HG03159 (cell line): ENCODE measurements around the gene SLC49A3.
"Not testable (repeated sequence)": the region's sequence is repeated elsewhere in the genome, so short reads cannot be mapped to it uniquely, and the experiment has no call there.

Source experiments
- ATAC-seq: cut with Tn5 transposase; IDR thresholded peaks from one replicate; pipeline ENCODE4 v1.9.1; 2021; ENCODE audit warnings: mild to moderate bottlenecking, moderate library complexity; ENCODE audit not compliant: unreplicated experiment

The SLC49A3 gene

DNA sequence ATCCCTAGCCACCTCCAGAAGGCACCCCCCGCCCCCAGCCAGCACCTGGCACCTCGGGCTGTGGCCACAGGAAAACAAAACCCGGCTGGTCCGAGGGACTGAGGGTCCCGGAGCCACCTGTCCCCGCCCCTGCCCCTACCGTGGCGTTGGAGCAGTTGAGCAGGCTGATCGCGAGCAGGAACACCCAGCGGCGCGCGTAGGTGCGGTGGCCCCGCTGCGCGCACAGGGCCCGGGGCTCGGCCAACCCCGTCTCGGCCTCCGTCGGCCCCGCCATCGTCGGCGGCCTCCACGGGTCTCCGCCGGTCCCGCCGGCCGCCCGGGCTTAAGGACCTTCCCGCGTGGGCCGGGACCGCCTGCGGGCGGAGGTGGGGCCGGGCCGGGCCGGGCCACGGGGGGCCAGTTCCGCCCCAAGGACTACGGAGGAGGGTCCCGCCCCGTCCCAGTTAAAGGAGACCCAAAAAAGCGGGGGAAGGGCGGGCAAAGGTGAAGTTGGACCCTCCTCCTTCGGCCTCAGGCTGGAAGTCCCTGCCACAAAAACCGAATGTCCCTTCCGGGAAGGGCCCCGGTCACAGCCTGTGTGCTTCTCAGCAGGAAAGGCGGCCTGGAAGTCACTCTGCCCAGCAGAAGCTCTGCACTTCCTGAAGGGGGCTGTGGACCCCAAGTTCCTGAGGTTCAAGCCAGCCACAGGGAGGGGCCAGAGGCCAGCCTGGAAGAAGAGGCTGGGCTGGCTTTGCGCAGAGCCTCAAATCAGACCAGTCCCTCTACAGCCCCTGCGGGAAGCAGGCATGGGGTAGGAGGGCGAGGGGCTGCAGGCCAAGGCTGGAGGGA lies at the start of gene SLC49A3:
TSS of gene SLC49A3 (minus strand) at position 298 of the 828 bp plus-strand sequence. CDS start at position 274, 24 bp downstream.
- peak; percentile 44 for ATAC-seq

DNA sequence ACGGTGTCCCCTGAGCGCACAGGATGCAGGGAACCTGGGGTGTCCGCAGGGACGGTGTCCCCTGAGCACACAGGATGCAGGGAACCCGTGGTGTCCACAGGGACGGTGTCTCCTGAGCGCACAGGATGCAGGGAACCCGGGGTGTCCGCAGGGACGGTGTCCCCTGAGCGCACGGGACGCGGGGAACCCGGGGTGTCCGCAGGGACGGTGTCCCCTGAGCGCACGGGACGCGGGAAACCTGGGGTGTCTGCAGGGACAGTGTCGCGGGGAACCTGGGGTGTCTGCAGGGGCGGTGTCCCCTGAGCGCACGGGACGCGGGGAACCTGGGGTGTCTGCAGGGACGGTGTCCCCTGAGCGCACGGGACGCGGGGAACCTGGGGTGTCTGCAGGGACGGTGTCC lies 47.6 kb upstream of the SLC49A3 start:
- not testable (repeated sequence) for ATAC-seq

- ATAC-seq = no peak
Measured at GRCh38 chr4:735583-735982, 46.6 kb upstream of the SLC49A3 start.

GRCh38 chr4:734951-735350 lies 46.0 kb upstream of the SLC49A3 start:
- no peak for ATAC-seq

- no peak for ATAC-seq
Measured at GRCh38 chr4:734075-734474, 45.1 kb upstream of the SLC49A3 start.

DNA sequence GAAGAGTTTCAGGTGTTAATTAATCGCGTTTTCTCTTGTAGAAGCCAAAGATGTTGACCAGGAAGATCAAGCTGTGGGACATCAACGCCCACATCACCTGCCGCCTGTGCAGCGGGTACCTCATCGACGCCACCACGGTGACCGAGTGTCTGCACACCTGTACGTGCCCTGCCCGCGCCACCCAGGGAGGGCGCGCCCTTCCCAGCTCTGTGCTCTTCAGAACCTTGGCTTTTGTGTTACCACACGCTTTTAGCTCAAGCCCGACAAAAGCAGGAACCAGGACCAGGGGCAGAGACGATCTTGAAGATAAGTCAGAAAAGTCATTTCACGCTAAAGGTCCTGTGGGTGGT lies 44.7 kb upstream of the SLC49A3 start:
- ATAC-seq = no peak

- no peak for ATAC-seq
Measured at GRCh38 chr4:732911-733630, 44.1 kb upstream of the SLC49A3 start.

DNA sequence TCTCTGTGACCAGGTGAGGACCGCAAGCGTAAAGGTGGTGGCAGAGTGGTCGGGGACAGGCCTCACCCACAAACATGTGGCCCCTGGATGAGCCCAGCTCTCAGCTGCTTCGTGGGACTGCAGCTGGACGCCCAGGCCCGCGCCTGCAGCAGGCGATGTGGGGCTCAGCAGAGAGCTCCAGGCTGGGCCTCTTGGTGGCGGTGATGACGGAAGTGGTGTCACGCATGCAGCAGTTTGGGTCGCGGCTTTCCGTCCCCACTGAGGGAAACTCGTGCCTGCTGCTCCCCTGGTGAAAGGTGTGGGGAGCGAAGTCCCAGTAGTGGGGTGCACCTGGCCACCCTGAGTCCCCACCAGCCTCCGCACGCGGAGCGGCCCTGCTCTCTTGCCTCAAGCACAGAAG lies 43.5 kb upstream of the SLC49A3 start:
- ATAC-seq = no peak

- ATAC-seq = not testable (repeated sequence)
Measured at GRCh38 chr4:731954-732353, 43.0 kb upstream of the SLC49A3 start.

GRCh38 chr4:730946-731904 lies 42.3 kb upstream of the SLC49A3 start:
- ATAC-seq = not testable (repeated sequence)

GRCh38 chr4:730511-730910 lies 41.6 kb upstream of the SLC49A3 start:
- ATAC-seq = no peak

DNA sequence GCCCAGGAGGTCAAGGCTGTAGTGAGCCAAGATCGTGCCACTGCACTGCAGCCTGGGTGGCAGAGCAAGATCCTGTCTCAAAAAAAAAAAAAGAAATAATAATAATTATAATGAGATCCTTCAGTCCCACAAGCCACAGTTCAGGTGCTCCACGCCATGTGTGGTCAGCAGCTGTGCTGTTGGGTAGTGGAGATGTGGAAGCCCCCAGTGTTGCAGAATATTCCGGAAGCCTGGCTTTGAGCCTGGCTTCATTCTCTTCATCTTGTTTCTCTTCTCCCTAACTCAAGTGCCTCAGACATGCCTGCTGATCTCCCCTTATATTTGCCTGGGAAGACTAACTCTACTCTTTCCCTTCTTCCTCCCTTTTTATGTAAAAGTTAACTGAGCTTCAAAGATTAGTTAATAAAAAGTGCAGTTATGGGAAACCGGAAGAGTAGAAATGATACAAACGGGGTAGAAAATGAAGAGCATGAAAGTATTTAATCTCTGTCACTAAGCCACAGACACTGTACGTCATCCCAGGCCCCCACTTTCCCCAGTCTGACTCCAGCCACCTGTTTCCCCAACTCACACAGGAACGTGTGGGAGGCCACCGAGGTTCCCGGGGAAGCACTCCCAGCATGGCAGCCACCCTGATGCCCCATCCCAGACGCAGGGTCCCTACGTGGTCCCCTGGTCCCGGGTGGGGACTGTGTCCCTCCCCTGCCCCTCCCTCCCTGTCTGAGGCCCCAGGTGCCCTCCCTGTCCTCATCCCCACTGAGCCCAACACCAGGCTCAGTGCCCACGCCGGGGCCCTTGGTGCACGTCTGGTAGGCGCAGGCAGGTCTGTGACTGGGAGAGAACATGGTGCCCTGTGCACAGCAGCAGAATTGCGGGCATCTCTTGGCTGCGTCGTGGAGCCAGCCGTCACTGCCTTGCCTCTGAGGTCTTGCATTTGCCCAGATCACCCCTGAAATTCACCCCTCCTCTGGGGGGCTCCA lies 40.7 kb upstream of the SLC49A3 start:
- ATAC-seq = no peak

DNA sequence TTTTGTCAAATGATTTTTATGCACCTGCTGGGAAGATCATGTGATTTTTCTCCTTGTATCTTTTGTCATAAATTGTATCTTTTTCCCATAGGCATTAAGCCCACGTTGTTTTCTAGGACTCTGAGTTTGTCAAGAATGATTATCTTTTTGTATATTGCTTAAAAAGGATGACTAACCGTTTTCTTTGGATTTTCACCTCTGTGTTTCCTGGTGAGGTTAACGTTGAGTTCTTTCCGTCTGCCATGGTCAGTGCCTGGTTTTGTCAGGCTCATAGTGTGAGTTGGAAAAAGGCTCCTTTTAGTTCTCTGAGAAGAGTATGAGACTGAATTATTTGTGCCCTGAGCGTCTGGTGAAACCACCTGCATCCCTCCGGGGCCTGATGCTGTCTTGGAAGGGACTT lies 38.6 kb upstream of the SLC49A3 start:
- no peak for ATAC-seq

- ATAC-seq = no peak
Measured at GRCh38 chr4:726838-727237, 37.9 kb upstream of the SLC49A3 start.

GRCh38 chr4:726235-726787 lies 37.4 kb upstream of the SLC49A3 start:
- no peak for ATAC-seq

GRCh38 chr4:725391-726234 lies 36.7 kb upstream of the SLC49A3 start:
- ATAC-seq = no peak

- ATAC-seq = no peak
Measured at GRCh38 chr4:723751-724530, 35.0 kb upstream of the SLC49A3 start.

DNA sequence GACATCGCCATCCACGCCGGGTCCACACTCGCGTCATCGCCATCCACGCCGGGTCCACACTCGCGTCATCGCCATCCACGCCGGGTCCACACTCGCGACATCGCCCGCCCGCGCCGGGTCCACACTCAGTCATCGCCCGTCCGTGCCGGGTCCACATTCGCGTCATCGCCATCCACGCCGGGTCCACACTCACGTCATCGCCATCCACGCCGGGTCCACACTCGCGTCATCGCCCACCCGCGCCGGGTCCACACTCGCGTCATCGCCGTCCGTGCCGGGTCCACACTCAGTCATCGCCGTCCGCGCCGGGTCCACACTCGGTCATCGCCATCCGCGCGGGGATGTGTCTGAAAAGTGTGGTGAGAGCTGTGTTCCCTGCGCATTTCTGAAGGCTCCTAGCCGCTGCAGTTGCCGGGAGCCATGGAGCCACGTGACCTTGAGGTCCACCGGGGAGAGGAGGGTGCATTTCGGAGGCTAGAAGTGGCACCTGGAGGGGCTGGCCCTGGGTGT lies 34.0 kb upstream of the SLC49A3 start:
- ATAC-seq = no peak
